ENCODE data around the gene CARD18. TPM values are rescaled to one million over a fixed set of nuclear protein-coding genes. Genes with fewer than 3 reads are reported as not detected.

The CARD18 gene
- total and polyA plus RNA-seq, 2 of the 13 experiments (the other 11 are each of a cell fraction or from before 2014, with no cell fraction given): not detected

DNA sequence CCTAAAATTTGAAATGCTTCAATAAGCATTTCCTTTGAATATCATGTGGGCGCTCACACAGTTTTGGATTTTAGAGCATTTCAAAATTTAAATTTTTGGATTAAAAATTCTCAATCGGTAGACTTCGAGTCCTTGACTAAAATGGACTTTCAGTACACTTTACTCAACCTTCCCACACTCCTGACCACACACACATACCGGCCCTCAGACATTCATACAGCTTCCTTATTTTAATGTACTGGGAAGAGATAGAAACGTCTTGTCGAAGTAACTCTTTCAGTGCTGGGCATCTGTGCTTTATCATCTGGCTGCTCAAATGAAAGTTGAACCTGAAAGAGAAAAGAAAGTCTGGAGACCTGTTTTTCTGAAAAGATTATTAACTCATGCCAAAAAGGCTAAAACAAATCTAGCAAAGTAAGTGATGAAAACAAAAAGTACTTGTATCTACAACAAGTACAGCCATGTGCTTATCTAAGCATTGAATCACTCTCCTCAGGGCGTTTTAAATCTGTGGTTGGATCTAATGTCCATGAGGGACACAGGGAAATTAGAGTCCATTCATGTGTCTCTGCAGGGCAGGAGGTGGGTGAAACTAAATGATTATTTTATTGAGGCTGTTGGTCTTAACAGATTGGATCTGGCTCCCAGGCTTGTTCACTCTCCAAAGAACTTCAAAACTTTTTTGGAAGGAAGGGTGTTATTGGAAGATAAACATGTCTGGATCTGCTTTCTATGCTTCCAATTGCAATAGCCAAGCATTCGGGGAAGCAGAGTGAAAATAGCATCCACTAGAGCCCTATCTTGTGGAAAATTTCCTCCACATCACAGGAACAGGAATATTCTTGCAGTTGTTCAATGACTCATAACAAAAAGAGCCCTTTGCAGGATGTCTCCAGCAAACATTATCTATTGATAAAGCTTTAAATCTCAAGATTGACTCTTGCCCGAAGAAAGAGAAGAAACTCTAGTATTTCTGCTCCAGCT lies 47.0 kb downstream of the CARD18 start:
- 14% methylated on average over 9 of the region's 9 CpGs for WGBS (ENCODE audit: low lambda C conversion rate)
- ChIA-PET CTCF (ENCODE audit: low intra/inter-chr PET ratio, low total read pairs) (no interaction called here), POLR2A (no interaction called here)
- no peak for DNase-seq (ENCODE audit: low spot score)
- H3K36me3 ChIP-seq (replicated peaks in 1 of 2; ENCODE audit: control insufficient read depth in 1 of 2, insufficient read depth in 2 of 2, low read length in 2 of 2): no peaks in the 10 kb centered on the region
- H2AFZ ChIP-seq (ENCODE audit: low read length): no peak overlapping the region
- no peak overlapping the region for H3K27ac ChIP-seq (ENCODE audit: extremely low read length, insufficient read depth, low read length)
- H4K20me1 ChIP-seq (ENCODE audit: insufficient read depth, low read length): no peaks in the 10 kb centered on the region
- no TSS peak for BruUV-seq (replicated peaks)
- H3K9me3 ChIP-seq (ENCODE audit: low read length): no peaks in the 10 kb centered on the region
- H3K4me3 ChIP-seq (replicated peaks in 1 of 3; ENCODE audit: insufficient read depth in 1 of 3, low read depth in 2 of 3, low read length in 3 of 3): no peak overlapping the region
- FAIRE-seq: no peak
- H3K4me2 ChIP-seq (ENCODE audit: low read depth, low read length): no peak overlapping the region
- TF ChIP-seq ZNF782 (CRISPR knock-in tag; IDR thresholded peaks at IDR 0.05; ENCODE audit: borderline replicate concordance) (no peak), TBX3 (IDR thresholded peaks at IDR 0.05; ENCODE audit: borderline replicate concordance) (no peak), RBM22 (optimal IDR thresholded peaks at IDR 0.05; ENCODE audit: low read length) (no peak), ZNF616 (CRISPR knock-in tag; IDR thresholded peaks at IDR 0.05; ENCODE audit: low read depth) (no peak), ZNF205 (CRISPR knock-in tag; IDR thresholded peaks at IDR 0.05) (no peak), FOXP1 (IDR thresholded peaks at IDR 0.05) (no peak), FOXP1 (CRISPR knock-in tag; IDR thresholded peaks at IDR 0.05) (no peak), EZH2 (conservative IDR thresholded peaks at IDR 0.05; ENCODE audit: low read depth, low read length) (no peak), ARID2 (CRISPR knock-in tag; IDR thresholded peaks at IDR 0.05; ENCODE audit: borderline replicate concordance) (no peak), FOXO1 (CRISPR knock-in tag; IDR thresholded peaks at IDR 0.05) (no peak), ZMAT3 (CRISPR knock-in tag; conservative IDR thresholded peaks at IDR 0.05) (no peak), DNMT3B (CRISPR knock-in tag; conservative IDR thresholded peaks at IDR 0.05) (no peak), RFX5 (IDR thresholded peaks at IDR 0.05; ENCODE audit: low read depth, low read length) (no peak), ZNF878 (CRISPR knock-in tag; IDR thresholded peaks at IDR 0.05) (no peak)
- TF ChIP-seq, protein P1, sequence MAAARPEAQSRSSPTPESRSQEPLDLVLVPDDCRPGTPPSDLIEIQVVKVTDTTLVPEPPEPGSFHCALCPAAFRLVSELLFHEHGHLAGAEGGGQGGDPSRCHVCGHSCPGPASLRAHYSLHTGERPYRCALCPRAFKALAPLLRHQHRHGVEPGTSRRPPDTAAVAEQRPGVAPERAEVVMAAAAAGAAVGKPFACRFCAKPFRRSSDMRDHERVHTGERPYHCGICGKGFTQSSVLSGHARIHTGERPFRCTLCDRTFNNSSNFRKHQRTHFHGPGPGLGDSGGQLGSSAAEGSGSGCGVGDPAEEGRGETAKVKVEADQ (CRISPR knock-in tag; IDR thresholded peaks at IDR 0.05; ENCODE audit: borderline replicate concordance): no peak
- TF ChIP-seq, protein P2, sequence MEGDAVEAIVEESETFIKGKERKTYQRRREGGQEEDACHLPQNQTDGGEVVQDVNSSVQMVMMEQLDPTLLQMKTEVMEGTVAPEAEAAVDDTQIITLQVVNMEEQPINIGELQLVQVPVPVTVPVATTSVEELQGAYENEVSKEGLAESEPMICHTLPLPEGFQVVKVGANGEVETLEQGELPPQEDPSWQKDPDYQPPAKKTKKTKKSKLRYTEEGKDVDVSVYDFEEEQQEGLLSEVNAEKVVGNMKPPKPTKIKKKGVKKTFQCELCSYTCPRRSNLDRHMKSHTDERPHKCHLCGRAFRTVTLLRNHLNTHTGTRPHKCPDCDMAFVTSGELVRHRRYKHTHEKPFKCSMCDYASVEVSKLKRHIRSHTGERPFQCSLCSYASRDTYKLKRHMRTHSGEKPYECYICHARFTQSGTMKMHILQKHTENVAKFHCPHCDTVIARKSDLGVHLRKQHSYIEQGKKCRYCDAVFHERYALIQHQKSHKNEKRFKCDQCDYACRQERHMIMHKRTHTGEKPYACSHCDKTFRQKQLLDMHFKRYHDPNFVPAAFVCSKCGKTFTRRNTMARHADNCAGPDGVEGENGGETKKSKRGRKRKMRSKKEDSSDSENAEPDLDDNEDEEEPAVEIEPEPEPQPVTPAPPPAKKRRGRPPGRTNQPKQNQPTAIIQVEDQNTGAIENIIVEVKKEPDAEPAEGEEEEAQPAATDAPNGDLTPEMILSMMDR (CRISPR knock-in tag; IDR thresholded peaks at IDR 0.05): no peak
- TF ChIP-seq, protein P3, sequence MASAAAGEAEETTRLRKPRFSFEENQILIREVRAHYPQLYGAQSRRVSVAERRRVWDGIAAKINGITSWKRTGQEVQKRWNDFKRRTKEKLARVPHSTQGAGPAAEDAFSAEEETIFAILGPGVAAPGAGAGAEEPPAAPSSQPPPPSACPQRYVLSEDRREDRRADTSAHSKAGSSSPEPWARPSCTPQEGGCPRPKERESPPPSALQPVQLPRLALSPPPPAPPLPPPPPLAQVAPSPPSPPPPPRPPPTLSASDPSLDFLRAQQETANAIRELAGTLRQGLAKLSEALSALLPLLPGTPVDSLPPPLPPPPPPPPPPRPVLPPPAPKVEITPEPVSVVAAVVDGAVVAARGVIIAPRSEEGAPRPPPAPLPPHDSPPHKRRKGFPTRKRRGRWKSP (CRISPR knock-in tag; IDR thresholded peaks at IDR 0.05): no peak
- in situ Hi-C loops (cut with HindIII; ENCODE audit: extremely low pct_ligation_motif_present, low pct_unique_long_range_greater_than_20kb) (no loop called here), intact Hi-C loops (cut with micrococcal nuclease; ENCODE audit: unreplicated experiment) (no loop called here)
- H3K27me3 ChIP-seq (ENCODE audit: control insufficient read depth in 1 of 2, insufficient read depth in 2 of 2, low read length in 2 of 2): no peaks in the 10 kb centered on the region
- H3K79me2 ChIP-seq (ENCODE audit: insufficient read depth, low read length): no peaks in the 10 kb centered on the region
- no peak overlapping the region for H3K9ac ChIP-seq (ENCODE audit: insufficient read depth, low read depth, low read length)
- H3K4me1 ChIP-seq (ENCODE audit: insufficient read depth, low read length): no peaks in the 10 kb centered on the region
- ATAC-seq: no peak

Measured in HepG2 (cell line).